Neural cell (in vitro differentiated cells): Measurements from ENCODE around the gene ENTREP1. TPM values are rescaled to one million over a fixed set of nuclear protein-coding genes. Genes with fewer than 3 reads are reported as not detected.

ENCODE experiments used
- H2AFZ ChIP-seq: fragments of 200-600, 300-800 bp; sonication (generic), shearing (Covaris generic); 2 replicates; pipeline ENCODE4 v1.6.0; 2014; ENCODE audit warnings: low read depth, mild to moderate bottlenecking, antibody characterized with exemption, low read length, moderate library complexity
- H3F3A ChIP-seq: fragments of 200-600 bp; shearing (Covaris generic); 2 replicates; pipeline ENCODE4 v1.6.1; 2016; ENCODE audit warnings: mild to moderate bottlenecking, moderate library complexity, mixed read lengths, antibody characterized with exemption, low read length; ENCODE audit not compliant: insufficient read depth, poor library complexity, severe bottlenecking
- H3K27ac ChIP-seq: fragments of 200-600, 300-800 bp; sonication (generic), shearing (Covaris generic); 2 replicates; pipeline ENCODE4 v1.5.1; 2014; ENCODE audit warnings: mild to moderate bottlenecking, low read length, moderate library complexity
- H3K27me3 ChIP-seq: fragments of 300-800, 200-600 bp; sonication (generic), shearing (Covaris generic); 2 replicates; pipeline ENCODE4 v1.6.0; 2014; ENCODE audit warnings: mild to moderate bottlenecking, low read depth, low read length, moderate library complexity; ENCODE audit not compliant: insufficient read depth
- H3K36me3 ChIP-seq: fragments of 300-800, 200-600 bp; sonication (generic), shearing (Covaris generic); 2 replicates; pipeline ENCODE4 v1.5.1; 2014; ENCODE audit warnings: mild to moderate bottlenecking, antibody characterized with exemption, low read length, moderate library complexity; ENCODE audit not compliant: insufficient read depth
- H3K4me2 ChIP-seq: fragments of 300-800, 200-600 bp; sonication (generic), shearing (Covaris generic); 2 replicates; pipeline ENCODE4 v1.6.0; 2014; ENCODE audit warnings: mild to moderate bottlenecking, low read length
- H3K4me3 ChIP-seq: fragments of 300-800, 200-600 bp; sonication (generic), shearing (Covaris generic); 2 replicates; pipeline ENCODE4 v1.5.1; 2014; ENCODE audit warnings: mild to moderate bottlenecking, low read length, moderate library complexity
- H3K79me2 ChIP-seq: fragments of 200-600 bp; shearing (Covaris generic); replicated peaks from 2 replicates; pipeline ENCODE4 v1.6.0; 2014; ENCODE audit warnings: mild to moderate bottlenecking, low read length, moderate library complexity; ENCODE audit not compliant: insufficient read depth
- H3K9ac ChIP-seq: fragments of 300-800, 200-600 bp; sonication (generic), shearing (Covaris generic); 2 replicates; pipeline ENCODE4 v1.6.1; 2016; ENCODE audit warnings: mild to moderate bottlenecking, low read length, mixed read lengths
- H3K9me2 ChIP-seq: fragments of 200-600 bp; shearing (Covaris generic); 2 replicates; pipeline ENCODE4 v1.6.1; 2016; ENCODE audit warnings: mild to moderate bottlenecking, low read length, mixed read lengths; ENCODE audit not compliant: insufficient read depth
- H3K9me3 ChIP-seq: fragments of 200-600, 300-800 bp; sonication (generic), shearing (Covaris generic); 2 replicates; pipeline ENCODE4 v1.6.1; 2016; ENCODE audit warnings: mild to moderate bottlenecking, mixed run types, low read length, moderate library complexity, mixed read lengths
- H4K20me1 ChIP-seq: fragments of 200-600 bp; shearing (Covaris generic); 2 replicates; pipeline ENCODE4 v1.6.1; 2016; ENCODE audit warnings: mild to moderate bottlenecking, mixed run types; ENCODE audit not compliant: insufficient read depth
- CTCF ChIP-seq: fragments of 450-650 bp; IDR thresholded peaks from 2 replicates; pipeline ENCODE4 v1.5.1; 2014; ENCODE audit warnings: antibody characterized with exemption, mild to moderate bottlenecking, moderate library complexity; ENCODE audit not compliant: poor library complexity, severe bottlenecking
- EP300 ChIP-seq: fragments of 450-650 bp; conservative IDR thresholded peaks from 2 replicates; pipeline ENCODE4 v1.6.1; 2014; ENCODE audit warnings: antibody characterized with exemption, mild to moderate bottlenecking, moderate library complexity; ENCODE audit not compliant: poor library complexity, severe bottlenecking
- EZH2 ChIP-seq: fragments of 200-600, 300-800 bp; shearing (Covaris generic), sonication (generic); IDR thresholded peaks from 2 replicates; pipeline ENCODE4 v1.6.1; 2014; ENCODE audit warnings: antibody characterized with exemption, low read length, borderline replicate concordance, mild to moderate bottlenecking; ENCODE audit not compliant: insufficient read depth, poor library complexity, severe bottlenecking
- MXI1 ChIP-seq: fragments of 450-650 bp; conservative IDR thresholded peaks from 2 replicates; pipeline ENCODE4 v1.6.1; 2014; ENCODE audit warnings: antibody characterized with exemption, mild to moderate bottlenecking; ENCODE audit not compliant: poor library complexity, severe bottlenecking
- POLR2AphosphoS5 ChIP-seq: IDR thresholded peaks from 2 replicates; pipeline ENCODE4 v1.6.1; 2012
- RAD21 ChIP-seq: fragments of 450-650 bp; conservative IDR thresholded peaks from 2 replicates; pipeline ENCODE4 v1.6.1; 2014; ENCODE audit warnings: antibody characterized with exemption, mild to moderate bottlenecking, moderate library complexity
- REST ChIP-seq: IDR thresholded peaks from 2 replicates; pipeline ENCODE4 v1.6.1; 2012; ENCODE audit warnings: borderline replicate concordance
- SMC3 ChIP-seq: fragments of 450-650 bp; conservative IDR thresholded peaks from 2 replicates; pipeline ENCODE4 v1.6.1; 2014; ENCODE audit warnings: antibody characterized with exemption, mild to moderate bottlenecking, moderate library complexity; ENCODE audit not compliant: poor library complexity
- TAF1 ChIP-seq: IDR thresholded peaks from 2 replicates; pipeline ENCODE4 v1.6.1; 2012; ENCODE audit warnings: low read depth
- polyA plus RNA-seq: library from polyadenylated mRNA; depleted of rRNA; stranded (reverse); fragments of >200 nt; gene quantifications from 2 replicates; pipeline ENCODE4 v1.2.3, GENCODE V29; 2014

The ENTREP1 gene
- polyA plus RNA-seq, 1 donor from 2014 or later: 2.0 TPM

GRCh38 chr9:69330580-69330979, 5.6 kb downstream of the ENTREP1 start:
- H3K4me3 ChIP-seq: no peak overlapping the region
- no peaks in the 10 kb centered on the region for H3K9me3 ChIP-seq
- peaks cover 15% of the 10 kb centered on the region for H3K27me3 ChIP-seq
- TF ChIP-seq EP300: no peak
- no peak for TF ChIP-seq TAF1
- TF ChIP-seq POLR2AphosphoS5: no peak
- no peak for TF ChIP-seq REST
- TF ChIP-seq RAD21: no peak
- TF ChIP-seq CTCF: no peak
- no peak for TF ChIP-seq SMC3
- TF ChIP-seq MXI1: no peak
- no peak for TF ChIP-seq EZH2
- H3K27ac ChIP-seq: no peak overlapping the region
- H3F3A ChIP-seq: no peaks in the 10 kb centered on the region
- H3K79me2 ChIP-seq: no peaks in the 10 kb centered on the region
- no peak overlapping the region for H2AFZ ChIP-seq
- H3K4me2 ChIP-seq: no peak overlapping the region
- H4K20me1 ChIP-seq: no peaks in the 10 kb centered on the region
- H3K9me2 ChIP-seq: no peaks in the 10 kb centered on the region
- H3K36me3 ChIP-seq: no peaks in the 10 kb centered on the region
- H3K9ac ChIP-seq: no peak overlapping the region

- Histone ChIP-seq H4K20me1 (no peaks in the 10 kb centered on the region), H3K36me3 (no peaks in the 10 kb centered on the region), H3K4me3 (no peak overlapping the region), H3K9me3 (no peaks in the 10 kb centered on the region), H3K27ac (no peak overlapping the region), H3F3A (no peaks in the 10 kb centered on the region), H3K79me2 (no peaks in the 10 kb centered on the region), H3K27me3 (peaks cover 6% of the 10 kb centered on the region), H3K4me2 (no peak overlapping the region), H3K9ac (no peak overlapping the region), H2AFZ (no peak overlapping the region), H3K9me2 (no peaks in the 10 kb centered on the region)
- TF ChIP-seq POLR2AphosphoS5: no peak
- no peak for TF ChIP-seq SMC3
- TF ChIP-seq TAF1: no peak
- TF ChIP-seq CTCF: no peak
- no peak for TF ChIP-seq MXI1
- TF ChIP-seq RAD21: no peak
- TF ChIP-seq EZH2: no peak
- TF ChIP-seq REST: no peak
- TF ChIP-seq EP300: no peak
Measured at GRCh38 chr9:69331444-69331843, 6.4 kb downstream of the ENTREP1 start.
